HCT116 (cell line): ENCODE results near the gene CLTRN.
"Not testable (repeated sequence)": the region's sequence is repeated elsewhere in the genome, so short reads cannot be mapped to it uniquely, and the experiment has no call there.

Experiments
- CBX3 ChIP-seq: IDR thresholded peaks from 2 replicates; pipeline ENCODE4 v1.6.1; 2012; ENCODE audit warnings: low read depth
- EZH2 ChIP-seq: fragments of 200-600 bp; sonication (generic); IDR thresholded peaks from 2 replicates; pipeline ENCODE4 v1.6.1; 2017; ENCODE audit warnings: antibody characterized with exemption, mixed run types
- EZH2phosphoT487 ChIP-seq: fragments of 200-600 bp; IDR thresholded peaks from 2 replicates; pipeline ENCODE4 v1.6.1; 2018; ENCODE audit warnings: antibody characterized with exemption, borderline replicate concordance
- JUND ChIP-seq: IDR thresholded peaks from 2 replicates; pipeline ENCODE4 v1.6.1; 2012
- POLR2A ChIP-seq: IDR thresholded peaks from 2 replicates; pipeline ENCODE4 v1.7.0; 2011; ENCODE audit warnings: borderline replicate concordance; ENCODE audit not compliant: insufficient read depth, insufficient read length; ENCODE audit errors: extremely low read depth
- POLR2AphosphoS5 ChIP-seq: IDR thresholded peaks from 2 replicates; pipeline ENCODE4 v1.6.1; 2011; ENCODE audit warnings: mild to moderate bottlenecking, low read depth, low read length, moderate library complexity
- SIN3A ChIP-seq: IDR thresholded peaks from 2 replicates; pipeline ENCODE4 v1.6.1; 2012; ENCODE audit warnings: low read depth
- ZNF274 ChIP-seq: fragments of 200-500 bp; sonication (Bioruptor generic); IDR thresholded peaks from 2 replicates; pipeline ENCODE4 v1.6.1; 2014; ENCODE audit warnings: mild to moderate bottlenecking, low read depth, low read length, inconsistent platforms
- TF ChIP-seq, protein P1 (sequence below), 3 experiments: fragments of 200-600 bp in 1 of 3; sonication (generic) in 1 of 3; IDR thresholded peaks in 2 of 3; conservative IDR thresholded peaks in 1 of 3; 2 replicates each; pipeline ENCODE4 v1.5.1; 2012 to 2017; ENCODE audit warnings: low read depth in 2 of 3, low read length in 2 of 3, antibody characterized with exemption in 1 of 3, borderline replicate concordance in 1 of 3, control low read depth in 1 of 3, mild to moderate bottlenecking in 1 of 3, mixed read lengths in 1 of 3, mixed run types in 1 of 3, moderate library complexity in 1 of 3; ENCODE audit not compliant: insufficient read depth in 1 of 3
- TF ChIP-seq, protein P2 (sequence below): IDR thresholded peaks from 2 replicates; pipeline ENCODE4 v1.6.1; 2012

DNA sequence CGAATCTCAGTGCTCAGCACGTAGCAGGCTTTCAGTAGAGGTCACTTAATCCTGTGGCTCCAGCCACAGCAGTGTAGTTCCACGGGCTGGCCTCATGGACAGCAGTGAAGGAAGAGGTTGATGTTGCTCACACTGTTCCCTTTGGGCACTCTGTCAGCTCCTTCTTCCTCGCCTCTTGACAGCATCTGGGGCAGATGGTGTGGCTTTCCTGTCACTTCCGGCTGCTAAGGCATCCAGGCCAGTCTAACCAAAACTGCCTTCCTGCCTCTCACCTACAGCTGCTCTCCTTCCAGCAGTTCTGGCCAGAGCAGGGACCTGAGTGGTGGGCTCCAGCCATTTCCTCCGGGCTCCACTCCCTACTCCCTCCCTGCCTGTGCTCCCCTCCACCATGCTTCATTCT is 9.8 kb downstream of the CLTRN start:
- TF ChIP-seq, protein P1, sequence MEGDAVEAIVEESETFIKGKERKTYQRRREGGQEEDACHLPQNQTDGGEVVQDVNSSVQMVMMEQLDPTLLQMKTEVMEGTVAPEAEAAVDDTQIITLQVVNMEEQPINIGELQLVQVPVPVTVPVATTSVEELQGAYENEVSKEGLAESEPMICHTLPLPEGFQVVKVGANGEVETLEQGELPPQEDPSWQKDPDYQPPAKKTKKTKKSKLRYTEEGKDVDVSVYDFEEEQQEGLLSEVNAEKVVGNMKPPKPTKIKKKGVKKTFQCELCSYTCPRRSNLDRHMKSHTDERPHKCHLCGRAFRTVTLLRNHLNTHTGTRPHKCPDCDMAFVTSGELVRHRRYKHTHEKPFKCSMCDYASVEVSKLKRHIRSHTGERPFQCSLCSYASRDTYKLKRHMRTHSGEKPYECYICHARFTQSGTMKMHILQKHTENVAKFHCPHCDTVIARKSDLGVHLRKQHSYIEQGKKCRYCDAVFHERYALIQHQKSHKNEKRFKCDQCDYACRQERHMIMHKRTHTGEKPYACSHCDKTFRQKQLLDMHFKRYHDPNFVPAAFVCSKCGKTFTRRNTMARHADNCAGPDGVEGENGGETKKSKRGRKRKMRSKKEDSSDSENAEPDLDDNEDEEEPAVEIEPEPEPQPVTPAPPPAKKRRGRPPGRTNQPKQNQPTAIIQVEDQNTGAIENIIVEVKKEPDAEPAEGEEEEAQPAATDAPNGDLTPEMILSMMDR (IDR thresholded peaks at IDR 0.05 in 2 of 3, conservative IDR thresholded peaks at IDR 0.05 in 1 of 3; ENCODE audit: borderline replicate concordance in 1 of 3, insufficient read depth in 1 of 3, low read depth in 2 of 3, low read length in 2 of 3): not testable (repeated sequence)
- not testable (repeated sequence) for TF ChIP-seq EZH2, JUND, EZH2phosphoT487, POLR2A, CBX3, ZNF274, POLR2AphosphoS5, SIN3A
- TF ChIP-seq, protein P2, sequence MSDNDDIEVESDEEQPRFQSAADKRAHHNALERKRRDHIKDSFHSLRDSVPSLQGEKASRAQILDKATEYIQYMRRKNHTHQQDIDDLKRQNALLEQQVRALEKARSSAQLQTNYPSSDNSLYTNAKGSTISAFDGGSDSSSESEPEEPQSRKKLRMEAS: not testable (repeated sequence)
